ENCODE measurements around the gene ASB5.
"Not testable (repeated sequence)": the region's sequence is repeated elsewhere in the genome, so short reads cannot be mapped to it uniquely, and the experiment has no call there.

ASB5 gene

GRCh38 chr4:176268963-176269362, at the start of gene ASB5:
ASB5 (minus strand) TSS chr4:176269222; CDS start chr4:176269108, 114 bp downstream.
- no peak for DNase-seq

GRCh38 chr4:176313596-176314336, 44.7 kb upstream of the ASB5 start:
- no peak for DNase-seq

GRCh38 chr4:176309772-176310171, 40.8 kb upstream of the ASB5 start:
- no peak for DNase-seq

GRCh38 chr4:176309046-176309445, 40.0 kb upstream of the ASB5 start:
- no peak for DNase-seq

- DNase-seq, result no peak
Measured at GRCh38 chr4:176308441-176308840, 39.4 kb upstream of the ASB5 start.

GRCh38 chr4:176307666-176307930, 38.6 kb upstream of the ASB5 start:
- no peak for DNase-seq

- DNase-seq, result no peak
Measured at GRCh38 chr4:176306837-176307665, 38.0 kb upstream of the ASB5 start.

- no peak for DNase-seq
Measured at GRCh38 chr4:176303938-176304337, 34.9 kb upstream of the ASB5 start.

- no peak for DNase-seq
Measured at GRCh38 chr4:176302283-176303275, 33.6 kb upstream of the ASB5 start.

- no peak for DNase-seq
Measured at GRCh38 chr4:176300565-176300964, 31.5 kb upstream of the ASB5 start.

- no peak for DNase-seq
Measured at GRCh38 chr4:176300036-176300435, 31.0 kb upstream of the ASB5 start.

GRCh38 chr4:176298664-176299063, 29.6 kb upstream of the ASB5 start:
- DNase-seq, result no peak

- not testable (repeated sequence) for DNase-seq
Measured at GRCh38 chr4:176295907-176296306, 26.9 kb upstream of the ASB5 start.

GRCh38 chr4:176293660-176294059, 24.6 kb upstream of the ASB5 start:
- no peak for DNase-seq

- DNase-seq, result no peak
Measured at GRCh38 chr4:176292920-176293319, 23.9 kb upstream of the ASB5 start.

GRCh38 chr4:176291748-176292147, 22.7 kb upstream of the ASB5 start:
- DNase-seq, result no peak

- DNase-seq, result no peak
Measured at GRCh38 chr4:176290520-176290919, 21.5 kb upstream of the ASB5 start.

- no peak for DNase-seq
Measured at GRCh38 chr4:176289561-176289960, 20.5 kb upstream of the ASB5 start.

- DNase-seq, result no peak
Measured at GRCh38 chr4:176288020-176288419, 19.0 kb upstream of the ASB5 start.

- no peak for DNase-seq
Measured at GRCh38 chr4:176287546-176287945, 18.5 kb upstream of the ASB5 start.

- DNase-seq, result no peak
Measured at GRCh38 chr4:176286728-176287127, 17.7 kb upstream of the ASB5 start.

GRCh38 chr4:176279560-176279959, 10.5 kb upstream of the ASB5 start:
- DNase-seq, result not testable (repeated sequence)

Data from midbrain (tissue), 1 donor.